SJCRH30 (cell line): Measurements from ENCODE around the gene PDE7B. TPM values are rescaled to one million over a fixed set of nuclear protein-coding genes. Genes with fewer than 3 reads are reported as not detected.

Source experiments
- DNase-seq, 2 experiments: peaks; one replicate each; pipeline ENCODE4 v3.0.0-alpha.2; 2015 to 2020
- H3K27ac ChIP-seq: fragments of 250-450 bp; sonication (Bioruptor Pico); 2 replicates; pipeline ENCODE4 v1.5.1; 2020; ENCODE audit warnings: mild to moderate bottlenecking, moderate library complexity
- H3K27me3 ChIP-seq: fragments of 250-450 bp; sonication (Bioruptor Pico); 2 replicates; pipeline ENCODE4 v1.5.1; 2020; ENCODE audit warnings: mild to moderate bottlenecking, moderate library complexity
- H3K36me3 ChIP-seq: fragments of 250-450 bp; sonication (Bioruptor Pico); 2 replicates; pipeline ENCODE4 v1.5.1; 2020; ENCODE audit warnings: mild to moderate bottlenecking, moderate library complexity
- H3K4me1 ChIP-seq: fragments of 250-450 bp; sonication (Bioruptor Pico); 2 replicates; pipeline ENCODE4 v1.5.1; 2020; ENCODE audit warnings: mild to moderate bottlenecking, moderate library complexity
- H3K4me3 ChIP-seq: fragments of 250-450 bp; sonication (Bioruptor Pico); 2 replicates; pipeline ENCODE4 v1.5.1; 2020; ENCODE audit warnings: mild to moderate bottlenecking, moderate library complexity
- H3K9me3 ChIP-seq: fragments of 250-450 bp; sonication (Bioruptor Pico); replicated peaks from 2 replicates; pipeline ENCODE4 v1.5.1; 2020; ENCODE audit warnings: mild to moderate bottlenecking, moderate library complexity
- total RNA-seq: library from RNA; depleted of rRNA; stranded (reverse); fragments of >200 nt; shearing (Covaris generic); gene quantifications from 2 replicates; pipeline ENCODE4 v1.2.3, GENCODE V29; 2014

Gene PDE7B
- total RNA-seq, 1 experiment from 2014 or later = 0.20 TPM

DNA sequence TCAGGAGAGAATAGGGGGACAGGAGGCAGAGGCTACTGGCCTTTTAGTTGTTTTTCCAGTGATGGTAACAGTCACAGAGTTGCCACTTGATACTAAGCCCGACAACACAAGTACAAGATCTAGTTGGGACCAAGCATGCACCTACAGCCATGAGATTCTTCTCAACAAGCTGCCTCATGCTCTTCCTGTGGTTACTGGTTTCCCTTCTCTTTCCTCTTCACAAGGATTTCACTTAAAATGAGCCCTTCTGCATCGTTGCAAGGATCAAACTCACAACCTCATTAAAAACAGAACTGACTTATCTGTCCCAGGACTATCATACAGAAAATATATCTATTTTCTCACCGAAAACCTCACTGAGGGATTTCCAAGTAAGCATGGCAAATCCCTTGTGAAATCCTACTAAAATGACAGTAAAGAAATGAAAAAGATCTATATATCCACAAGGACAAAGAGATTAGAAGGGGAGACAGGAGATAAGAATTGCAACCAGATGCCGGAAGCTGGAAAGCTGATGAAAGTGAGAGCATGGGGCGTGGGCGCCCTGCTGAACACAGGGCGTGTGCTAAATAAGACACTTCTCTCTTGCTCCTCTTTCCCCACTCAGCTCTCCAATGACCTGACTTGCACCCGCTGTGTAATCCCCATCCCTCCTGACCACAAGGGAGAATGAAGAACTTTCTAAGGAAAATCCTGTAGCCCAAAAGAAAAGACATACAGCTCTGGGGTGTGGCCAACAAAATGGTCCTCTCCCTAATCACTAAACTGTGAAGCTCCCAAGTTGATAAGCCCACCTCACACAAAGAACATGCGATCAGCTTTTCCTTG is 385.2 kb downstream of the PDE7B start:
- H3K9me3 ChIP-seq = no peaks in the 10 kb centered on the region
- H3K4me1 ChIP-seq = no peaks in the 10 kb centered on the region
- H3K27ac ChIP-seq = no peak overlapping the region
- no peaks in the 10 kb centered on the region for H3K27me3 ChIP-seq
- no peak overlapping the region for H3K4me3 ChIP-seq
- H3K36me3 ChIP-seq = peaks cover 16% of the 10 kb centered on the region
- DNase-seq = no peak

DNA sequence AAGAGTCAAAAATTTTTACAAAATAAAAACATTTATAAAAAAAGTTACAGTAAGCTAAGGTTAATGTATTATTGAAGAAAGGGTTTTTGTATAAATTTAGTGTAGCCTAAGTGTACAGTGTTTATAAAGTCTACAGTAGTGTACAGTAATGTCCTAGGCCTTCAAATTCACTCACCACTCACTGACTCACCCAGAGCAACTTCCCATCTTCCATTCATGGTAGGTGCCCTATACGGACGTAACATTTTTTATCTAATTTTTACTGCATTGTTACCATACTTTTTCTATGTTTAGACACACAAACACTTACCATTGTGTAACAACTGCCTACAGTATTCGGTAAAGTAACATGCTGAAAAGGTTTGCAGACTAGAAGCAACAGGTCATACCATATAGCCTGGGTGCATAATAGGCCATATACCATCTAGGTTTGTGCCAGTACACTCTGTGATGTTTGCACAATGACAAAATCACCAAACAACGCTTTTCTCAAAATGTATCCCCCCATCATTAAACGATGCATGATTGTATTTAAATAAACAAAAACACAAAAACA is 392.6 kb downstream of the PDE7B start:
- peaks cover 13% of the 10 kb centered on the region for H3K36me3 ChIP-seq
- H3K9me3 ChIP-seq = no peaks in the 10 kb centered on the region
- no peak for DNase-seq
- H3K4me1 ChIP-seq = no peaks in the 10 kb centered on the region
- no peaks in the 10 kb centered on the region for H3K27me3 ChIP-seq
- no peak overlapping the region for H3K27ac ChIP-seq
- no peak overlapping the region for H3K4me3 ChIP-seq
